HepG2 (cell line): ENCODE data around the gene PEX5L. TPM values are rescaled to one million over a fixed set of nuclear protein-coding genes. Genes with fewer than 3 reads are reported as not detected.

Source experiments
- ATAC-seq: fragments of 200-7000 bp; cut with Tn5 transposase; 3 replicates; pipeline ENCODE4 v1.9.1; 2020; ENCODE audit warnings: mild to moderate bottlenecking, moderate library complexity
- BruUV-seq: library from RNA; stranded (reverse); fragments of 400-500 nt; replicated peaks from 2 replicates; lab custom pipeline; 2021; lab: Mats Ljungman, UMichigan
- CTCF ChIA-PET: fragments of 300-600 bp; formaldehyde crosslinking; extraction: SDS; loops from one replicate; lab custom pipeline; 2021; ENCODE audit warnings: low total read pairs, inconsistent platforms, low intra/inter-chr PET ratio; lab: Yijun Ruan, JAX
- POLR2A ChIA-PET: fragments of 350-600 bp; sonication (Branson Sonifier 250); formaldehyde crosslinking; loops from one replicate; lab custom pipeline; 2020; ENCODE audit warnings: antibody characterized with exemption, inconsistent platforms; lab: Yijun Ruan, JAX
- DNase-seq: peaks from one replicate; pipeline ENCODE4 v3.0.0-alpha.2; 2015; ENCODE audit warnings: low spot score
- FAIRE-seq: peaks from 3 replicates; lab custom pipeline; 2011; peaks lifted over from hg19 to GRCh38; lab: Jason Lieb, UNC
- H2AFZ ChIP-seq: one replicate; pipeline ENCODE4 v1.6.1; 2011; ENCODE audit warnings: low read length, inconsistent platforms
- H3K27ac ChIP-seq: fragments of 300-600 bp; 3 replicates; pipeline ENCODE4 v1.8.0; 2011; ENCODE audit warnings: mixed run types, mild to moderate bottlenecking, mixed read lengths, low read length, inconsistent platforms; ENCODE audit not compliant: insufficient read depth; ENCODE audit errors: extremely low read length
- H3K27me3 ChIP-seq, 2 experiments: fragments of 200-600 bp in 1 of 2; 2 replicates in 1 of 2; 3 replicates in 1 of 2; pipeline versions ENCODE4 v1.6.0 to v1.8.0; 2011; ENCODE audit warnings: low read length in 2 of 2, mild to moderate bottlenecking in 2 of 2, moderate library complexity in 2 of 2, inconsistent platforms in 1 of 2; ENCODE audit not compliant: insufficient read depth in 2 of 2, control insufficient read depth in 1 of 2
- H3K36me3 ChIP-seq, 2 experiments: fragments of 200-600 bp in 1 of 2; replicated peaks in 1 of 2; 2 replicates in 1 of 2; 3 replicates in 1 of 2; pipeline versions ENCODE4 v1.5.1 to v1.8.0; 2011; ENCODE audit warnings: low read length in 2 of 2, inconsistent platforms in 1 of 2; ENCODE audit not compliant: insufficient read depth in 2 of 2, control insufficient read depth in 1 of 2
- H3K4me1 ChIP-seq: 2 replicates; pipeline ENCODE4 v1.5.1; 2012; ENCODE audit warnings: low read length, inconsistent platforms; ENCODE audit not compliant: insufficient read depth
- H3K4me2 ChIP-seq: 2 replicates; pipeline ENCODE4 v1.6.0; 2011; ENCODE audit warnings: low read depth, low read length, inconsistent platforms
- H3K4me3 ChIP-seq, 3 experiments: fragments of 200-600 bp in 1 of 3; sonication (generic), shearing (Covaris generic) in 1 of 3; replicated peaks in 1 of 3; 2 replicates each; pipeline ENCODE4 v1.5.1; 2011 to 2016; ENCODE audit warnings: low read length in 3 of 3, inconsistent platforms in 2 of 3, low read depth in 2 of 3, mild to moderate bottlenecking in 2 of 3, control low read depth in 1 of 3, mixed read lengths in 1 of 3; ENCODE audit not compliant: insufficient read depth in 1 of 3
- H3K79me2 ChIP-seq: one replicate; pipeline ENCODE4 v1.6.1; 2011; ENCODE audit warnings: low read length, inconsistent platforms; ENCODE audit not compliant: insufficient read depth
- H3K9ac ChIP-seq: 2 replicates; pipeline ENCODE4 v1.6.0; 2011; ENCODE audit warnings: mild to moderate bottlenecking, low read depth, low read length, inconsistent platforms; ENCODE audit not compliant: insufficient read depth
- H3K9me3 ChIP-seq: 2 replicates; pipeline ENCODE4 v1.5.1; 2012; ENCODE audit warnings: mild to moderate bottlenecking, low read length
- H4K20me1 ChIP-seq: 2 replicates; pipeline ENCODE4 v1.6.0; 2011; ENCODE audit warnings: inconsistent platforms, mild to moderate bottlenecking, low read length, moderate library complexity; ENCODE audit not compliant: insufficient read depth
- ESRRA ChIP-seq: sonication (generic); formaldehyde crosslinking; IDR thresholded peaks from 2 replicates; pipeline ENCODE4 v1.5.1; 2020; ENCODE audit warnings: mild to moderate bottlenecking, low read depth, missing genetic modification reagents
- POLR2G ChIP-seq: fragments of 200-400 bp; formaldehyde crosslinking; IDR thresholded peaks from 2 replicates; pipeline ENCODE4 v1.6.1; 2018; ENCODE audit warnings: mild to moderate bottlenecking, low read depth, low read length, moderate library complexity
- ZBTB3 ChIP-seq: sonication (generic); formaldehyde crosslinking; IDR thresholded peaks from 2 replicates; pipeline ENCODE4 v1.4.0; 2020; ENCODE audit warnings: low read depth, mild to moderate bottlenecking, moderate library complexity, missing genetic modification reagents, borderline replicate concordance
- WGBS: methylation state at CpG from one replicate; pipeline ENCODE4 v1.1.6; 2017; ENCODE audit warnings: low lambda C conversion rate; 5-methylcytosine and 5-hydroxymethylcytosine counted together
- in situ Hi-C: cut with HindIII; loops from 2 replicates; pipeline ENCODE4 v1.10.0; 2017; ENCODE audit warnings: low pct_unique_long_range_greater_than_20kb; ENCODE audit not compliant: extremely low pct_ligation_motif_present
- intact Hi-C: fragments of 100-400 bp; cut with micrococcal nuclease; formaldehyde crosslinking; loops from one replicate; pipeline ENCODE4 v1.10.0; 2022; ENCODE audit not compliant: unreplicated experiment
- polyA plus RNA-seq, 8 experiments: library from polyadenylated mRNA; depleted of rRNA in 3 of 8; stranded (reverse) in 7 of 8; unstranded in 1 of 8; fragments of >200 nt; fragmentation: Illumina TruSeq in 4 of 8; extraction: Trizol in 4 of 8; gene quantifications; 2 replicates each; pipeline versions ENCODE4 v1.2.1 to v1.2.3, GENCODE V29; 2011 to 2016; ENCODE audit warnings: low read depth in 4 of 8, missing spikeins in 1 of 8, mixed read lengths in 1 of 8; ENCODE audit not compliant: insufficient read depth in 1 of 8
- total RNA-seq, 5 experiments: library from RNA; depleted of rRNA; stranded (reverse); fragments of >200 nt; fragmentation: Illumina TruSeq; extraction: Trizol; gene quantifications; 2 replicates each; pipeline ENCODE4 v1.2.3, GENCODE V29; 2016; ENCODE audit warnings: low read depth in 1 of 5
- TF ChIP-seq, protein P1 (sequence below): sonication (generic); formaldehyde crosslinking; IDR thresholded peaks from 2 replicates; pipeline ENCODE4 v1.4.0; 2020; ENCODE audit warnings: mild to moderate bottlenecking, missing genetic modification reagents

Gene PEX5L
- total and polyA plus RNA-seq, 2 of the 13 experiments (the other 11 are each of a cell fraction or from before 2014, with no cell fraction given), result not detected

DNA sequence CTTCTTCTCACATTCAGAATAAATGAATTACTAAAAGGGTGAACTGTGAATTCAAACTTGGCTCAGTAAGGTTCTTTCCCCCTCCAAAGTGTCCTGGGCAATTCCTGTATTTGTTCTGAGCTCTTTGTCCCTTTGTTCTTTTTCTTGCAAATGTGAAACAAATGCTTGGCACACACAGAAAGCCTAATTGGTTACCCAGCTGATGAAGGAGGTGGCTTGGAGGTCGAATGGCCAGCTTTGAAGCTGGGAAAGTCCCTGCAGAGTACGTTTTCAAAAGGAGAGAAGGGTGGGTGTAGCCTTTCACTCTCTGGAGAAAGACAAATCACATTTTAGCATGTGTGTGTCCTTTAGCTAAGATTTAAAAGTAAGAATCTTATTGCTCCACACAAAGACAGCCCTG is 154.4 kb downstream of the PEX5L start:
- H2AFZ ChIP-seq, result no peak overlapping the region
- no TSS peak for BruUV-seq
- ATAC-seq (no peak), FAIRE-seq (no peak), DNase-seq (no peak)
- no peak overlapping the region for H3K4me2 ChIP-seq
- CTCF ChIA-PET, result no interaction called here
- H4K20me1 ChIP-seq, result no peaks in the 10 kb centered on the region
- no peak overlapping the region for H3K27ac ChIP-seq
- H3K4me3 ChIP-seq, result no peak overlapping the region
- H3K36me3 ChIP-seq, result no peaks in the 10 kb centered on the region
- intact Hi-C loops, result no loop called here
- no peaks in the 10 kb centered on the region for H3K27me3 ChIP-seq
- no peaks in the 10 kb centered on the region for H3K4me1 ChIP-seq
- TF ChIP-seq ZBTB3 (no peak), POLR2G (no peak), ESRRA (CRISPR knock-in tag) (no peak)
- TF ChIP-seq, protein P1, sequence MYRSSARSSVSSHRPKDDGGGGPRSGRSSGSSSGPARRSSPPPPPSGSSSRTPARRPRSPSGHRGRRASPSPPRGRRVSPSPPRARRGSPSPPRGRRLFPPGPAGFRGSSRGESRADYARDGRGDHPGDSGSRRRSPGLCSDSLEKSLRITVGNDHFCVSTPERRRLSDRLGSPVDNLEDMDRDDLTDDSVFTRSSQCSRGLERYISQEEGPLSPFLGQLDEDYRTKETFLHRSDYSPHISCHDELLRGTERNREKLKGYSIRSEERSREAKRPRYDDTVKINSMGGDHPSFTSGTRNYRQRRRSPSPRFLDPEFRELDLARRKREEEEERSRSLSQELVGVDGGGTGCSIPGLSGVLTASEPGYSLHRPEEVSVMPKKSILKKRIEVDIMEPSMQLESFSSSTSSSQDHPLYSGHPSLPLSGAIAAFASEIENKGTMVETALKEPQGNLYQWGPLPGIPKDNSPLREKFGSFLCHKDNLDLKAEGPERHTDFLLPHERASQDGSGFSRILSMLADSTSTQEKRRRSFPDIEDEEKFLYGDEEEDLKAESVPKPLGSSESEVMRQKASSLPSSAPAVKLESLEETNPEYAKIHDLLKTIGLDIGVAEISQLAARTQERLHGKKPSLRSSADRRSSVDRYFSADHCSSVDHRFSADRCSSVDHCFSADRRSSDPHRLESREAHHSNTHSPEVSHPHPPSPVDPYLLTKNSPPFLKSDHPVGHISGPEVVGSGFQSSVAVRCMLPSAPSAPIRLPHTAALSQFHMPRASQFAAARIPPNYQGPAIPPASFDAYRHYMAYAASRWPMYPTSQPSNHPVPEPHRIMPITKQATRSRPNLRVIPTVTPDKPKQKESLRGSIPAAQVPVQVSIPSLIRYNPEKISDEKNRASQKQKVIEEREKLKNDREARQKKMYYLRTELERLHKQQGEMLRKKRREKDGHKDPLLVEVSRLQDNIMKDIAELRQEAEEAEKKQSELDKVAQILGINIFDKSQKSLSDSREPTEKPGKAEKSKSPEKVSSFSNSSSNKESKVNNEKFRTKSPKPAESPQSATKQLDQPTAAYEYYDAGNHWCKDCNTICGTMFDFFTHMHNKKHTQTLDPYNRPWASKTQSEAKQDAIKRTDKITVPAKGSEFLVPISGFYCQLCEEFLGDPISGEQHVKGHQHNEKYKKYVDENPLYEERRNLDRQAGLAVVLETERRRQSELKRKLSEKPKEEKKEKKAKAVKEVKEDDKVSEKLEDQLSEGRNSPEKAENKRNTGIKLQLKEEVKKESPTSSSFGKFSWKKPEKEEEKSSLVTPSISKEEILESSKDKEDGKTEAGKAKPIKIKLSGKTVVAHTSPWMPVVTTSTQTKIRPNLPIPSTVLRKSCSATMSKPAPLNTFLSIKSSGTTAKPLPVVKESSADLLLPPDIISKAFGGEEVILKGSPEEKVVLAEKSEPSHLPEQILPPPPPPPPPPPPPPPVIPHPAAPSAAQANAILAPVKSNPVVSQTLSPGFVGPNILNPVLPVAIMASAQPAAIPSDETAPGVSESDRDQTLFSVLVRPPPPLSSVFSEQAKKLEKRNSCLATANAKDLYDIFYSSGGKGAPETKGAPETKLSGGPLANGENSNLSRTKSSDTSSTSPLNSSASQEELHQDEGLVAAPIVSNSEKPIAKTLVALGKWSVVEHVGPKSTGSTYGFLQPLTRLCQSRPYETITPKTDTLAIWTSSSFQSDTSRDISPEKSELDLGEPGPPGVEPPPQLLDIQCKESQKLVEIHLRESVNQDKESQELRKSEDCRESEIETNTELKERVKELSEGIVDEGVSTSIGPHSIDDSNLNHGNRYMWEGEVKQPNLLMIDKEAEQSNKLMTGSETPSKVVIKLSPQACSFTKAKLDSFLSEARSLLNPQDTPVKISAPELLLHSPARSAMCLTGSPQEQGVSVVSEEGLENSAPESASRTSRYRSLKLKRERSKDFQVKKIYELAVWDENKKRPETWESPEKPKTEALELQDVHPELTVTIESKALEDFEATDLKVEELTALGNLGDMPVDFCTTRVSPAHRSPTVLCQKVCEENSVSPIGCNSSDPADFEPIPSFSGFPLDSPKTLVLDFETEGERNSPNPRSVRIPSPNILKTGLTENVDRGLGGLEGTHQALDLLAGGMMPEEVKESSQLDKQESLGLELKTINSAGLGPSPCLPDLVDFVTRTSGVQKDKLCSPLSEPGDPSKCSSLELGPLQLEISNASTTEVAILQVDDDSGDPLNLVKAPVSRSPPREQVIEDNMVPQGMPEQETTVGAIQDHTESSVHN (CRISPR knock-in tag), result no peak
- H3K9ac ChIP-seq, result no peak overlapping the region
- 7% methylated on average over 2 of the region's 2 CpGs for WGBS
- H3K9me3 ChIP-seq, result no peaks in the 10 kb centered on the region
- H3K79me2 ChIP-seq, result no peaks in the 10 kb centered on the region
- POLR2A ChIA-PET, result no interaction called here
- in situ Hi-C loops, result no loop called here
